HepG2 (cell line): ENCODE measurements around the gene SEMA4C. TPM values are rescaled to one million over a fixed set of nuclear protein-coding genes. Genes with fewer than 3 reads are reported as not detected.

ENCODE experiments used
- ATAD3A ChIP-seq: sonication (generic); formaldehyde crosslinking; IDR thresholded peaks from 2 replicates; pipeline ENCODE4 v1.4.0; 2020; ENCODE audit warnings: missing genetic modification reagents
- CREB1 ChIP-seq, 2 experiments: fragments of 450-650 bp in 1 of 2; IDR thresholded peaks; 2 replicates each; pipeline ENCODE4 v1.6.1; 2016 to 2017; ENCODE audit warnings: control low read depth in 1 of 2, mild to moderate bottlenecking in 1 of 2, missing compliant biosample characterization in 1 of 2, missing genetic modification characterization in 1 of 2
- CREBL2 ChIP-seq: sonication (generic); formaldehyde crosslinking; IDR thresholded peaks from 2 replicates; pipeline ENCODE4 v1.8.1; 2023; ENCODE audit warnings: missing genetic modification reagents, mild to moderate bottlenecking, borderline replicate concordance
- DNMT3B ChIP-seq: conservative IDR thresholded peaks from 2 replicates; pipeline ENCODE4 v1.6.1; 2016; ENCODE audit warnings: missing biosample characterization, control low read depth
- FOXK1 ChIP-seq: sonication (generic); formaldehyde crosslinking; IDR thresholded peaks from 2 replicates; pipeline ENCODE4 v1.4.0; 2020; ENCODE audit warnings: low read depth, missing genetic modification reagents, borderline replicate concordance
- GLMP ChIP-seq: sonication (generic); formaldehyde crosslinking; IDR thresholded peaks from 2 replicates; pipeline ENCODE4 v1.9.0; 2021; ENCODE audit warnings: missing genetic modification reagents, mild to moderate bottlenecking, borderline replicate concordance
- MTERF4 ChIP-seq: sonication (generic); formaldehyde crosslinking; IDR thresholded peaks from 2 replicates; pipeline ENCODE4 v1.8.0; 2023; ENCODE audit warnings: mild to moderate bottlenecking, missing genetic modification reagents
- POLR2G ChIP-seq: fragments of 200-400 bp; formaldehyde crosslinking; IDR thresholded peaks from 2 replicates; pipeline ENCODE4 v1.6.1; 2018; ENCODE audit warnings: mild to moderate bottlenecking, low read depth, low read length, moderate library complexity
- SRSF1 ChIP-seq: fragments of 200-400 bp; formaldehyde crosslinking; optimal IDR thresholded peaks from 2 replicates; pipeline ENCODE3; 2017; ENCODE audit warnings: mild to moderate bottlenecking, low read depth, low read length, moderate library complexity
- THAP7 ChIP-seq: sonication (generic); formaldehyde crosslinking; IDR thresholded peaks from 2 replicates; pipeline ENCODE4 v1.8.1; 2023; ENCODE audit warnings: mild to moderate bottlenecking, missing genetic modification reagents
- ZBTB26 ChIP-seq: IDR thresholded peaks from 2 replicates; pipeline ENCODE4 v1.6.1; 2016; ENCODE audit warnings: missing compliant biosample characterization, missing genetic modification reagents, borderline replicate concordance
- ZNF496 ChIP-seq: sonication (generic); formaldehyde crosslinking; IDR thresholded peaks from 2 replicates; pipeline ENCODE4 v1.8.1; 2023; ENCODE audit warnings: mild to moderate bottlenecking, moderate library complexity, missing genetic modification reagents; ENCODE audit not compliant: insufficient replicate concordance
- ZNF510 ChIP-seq: sonication (generic); formaldehyde crosslinking; IDR thresholded peaks from 2 replicates; pipeline ENCODE4 v1.4.0; 2020; ENCODE audit warnings: low read depth, mild to moderate bottlenecking, missing genetic modification reagents
- ZNF646 ChIP-seq: sonication (generic); formaldehyde crosslinking; IDR thresholded peaks from 2 replicates; pipeline ENCODE4 v1.9.0; 2021; ENCODE audit warnings: mild to moderate bottlenecking, missing genetic modification reagents
- polyA plus RNA-seq, 8 experiments: library from polyadenylated mRNA; depleted of rRNA in 3 of 8; stranded (reverse) in 7 of 8; unstranded in 1 of 8; fragments of >200 nt; fragmentation: Illumina TruSeq in 4 of 8; extraction: Trizol in 4 of 8; gene quantifications; 2 replicates each; pipeline versions ENCODE4 v1.2.1 to v1.2.3, GENCODE V29; 2011 to 2016; ENCODE audit warnings: low read depth in 4 of 8, missing spikeins in 1 of 8, mixed read lengths in 1 of 8; ENCODE audit not compliant: insufficient read depth in 1 of 8
- total RNA-seq, 5 experiments: library from RNA; depleted of rRNA; stranded (reverse); fragments of >200 nt; fragmentation: Illumina TruSeq; extraction: Trizol; gene quantifications; 2 replicates each; pipeline ENCODE4 v1.2.3, GENCODE V29; 2016; ENCODE audit warnings: low read depth in 1 of 5

Gene SEMA4C
- total and polyA plus RNA-seq, 2 of the 13 experiments (the other 11 are each of a cell fraction or from before 2014, with no cell fraction given): 25.9 to 46.6 TPM

GRCh38 chr2:96867756-96868554 is 1.9 kb downstream of the SEMA4C start (continued):
- TF ChIP-seq ZNF646 (CRISPR knock-in tag) (no peak), ZNF510 (CRISPR knock-in tag) (no peak), MTERF4 (CRISPR knock-in tag) (no peak), GLMP (CRISPR knock-in tag) (no peak), THAP7 (no peak), FOXK1 (CRISPR knock-in tag) (no peak), SRSF1 (peak; percentile 87), POLR2G (peak; percentile 93; the same call in 1 of the 2 replicates), DNMT3B (CRISPR knock-in tag) (no peak), CREBL2 (CRISPR knock-in tag) (peak; percentile 0; the same call in 1 of the 2 replicates), ATAD3A (CRISPR knock-in tag) (no peak), ZBTB26 (CRISPR knock-in tag) (no peak), CREB1 (IDR thresholded peaks at IDR 0.05) (no peak), CREB1 (CRISPR knock-in tag; IDR thresholded peaks at IDR 0.05) (no peak), ZNF496 (CRISPR knock-in tag) (no peak)
